SK-N-MC (cell line): ENCODE data around the gene ERGIC1.

ENCODE experiments used
- EZH2 ChIP-seq: fragments of 200-600 bp; sonication (generic); IDR thresholded peaks from one replicate; pipeline ENCODE4 v1.6.1; 2017; ENCODE audit warnings: antibody characterized with exemption
- FOXP2 ChIP-seq: optimal IDR thresholded peaks from 2 replicates; pipeline ENCODE3; 2011; ENCODE audit warnings: mild to moderate bottlenecking, moderate library complexity; ENCODE audit not compliant: insufficient read depth; ENCODE audit errors: extremely low read length, control extremely low read depth
- POLR2AphosphoS5 ChIP-seq: IDR thresholded peaks from 2 replicates; pipeline ENCODE4 v1.6.1; 2012; ENCODE audit warnings: mild to moderate bottlenecking, low read depth, low read length, borderline replicate concordance

- no peak for TF ChIP-seq POLR2AphosphoS5
- TF ChIP-seq EZH2: no peak
- no peak for TF ChIP-seq FOXP2
Observed at GRCh38 chr5:172890659-172891058, 56.6 kb downstream of the ERGIC1 start.
